HG02870 (cell line): ENCODE data around the gene RPA1.
"Not testable (repeated sequence)": the region's sequence is repeated elsewhere in the genome, so short reads cannot be mapped to it uniquely, and the experiment has no call there.

Experiments used
- ATAC-seq: cut with Tn5 transposase; IDR thresholded peaks from one replicate; pipeline ENCODE4 v1.9.1; 2021; ENCODE audit warnings: mild to moderate bottlenecking, moderate library complexity; ENCODE audit not compliant: unreplicated experiment

The RPA1 gene

GRCh38 chr17:1873418-1873817, 43.6 kb downstream of the RPA1 start:
- no peak for ATAC-seq

DNA sequence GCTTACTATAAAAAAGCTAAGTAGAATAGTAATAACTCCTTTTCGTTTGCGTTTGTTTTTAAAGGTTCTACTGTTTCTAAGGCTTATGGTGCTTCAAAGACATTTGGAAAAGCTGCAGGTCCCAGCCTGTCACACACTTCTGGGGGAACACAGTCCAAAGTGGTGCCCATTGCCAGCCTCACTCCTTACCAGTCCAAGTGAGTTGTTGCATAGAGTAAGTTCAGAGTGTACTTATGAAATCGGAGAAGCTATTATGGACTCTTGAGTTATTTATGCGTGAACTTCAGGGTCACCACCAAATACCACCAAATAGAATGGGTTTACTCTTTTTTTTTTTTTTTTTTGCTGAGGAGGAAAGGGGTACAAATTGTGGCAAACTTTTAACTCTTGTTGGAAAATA, 45.8 kb downstream of the RPA1 start:
- ATAC-seq: no peak

- no peak for ATAC-seq
Observed at GRCh38 chr17:1878419-1879121, 48.8 kb downstream of the RPA1 start.

- no peak for ATAC-seq
Observed at GRCh38 chr17:1880851-1881630, 51.2 kb downstream of the RPA1 start.

DNA sequence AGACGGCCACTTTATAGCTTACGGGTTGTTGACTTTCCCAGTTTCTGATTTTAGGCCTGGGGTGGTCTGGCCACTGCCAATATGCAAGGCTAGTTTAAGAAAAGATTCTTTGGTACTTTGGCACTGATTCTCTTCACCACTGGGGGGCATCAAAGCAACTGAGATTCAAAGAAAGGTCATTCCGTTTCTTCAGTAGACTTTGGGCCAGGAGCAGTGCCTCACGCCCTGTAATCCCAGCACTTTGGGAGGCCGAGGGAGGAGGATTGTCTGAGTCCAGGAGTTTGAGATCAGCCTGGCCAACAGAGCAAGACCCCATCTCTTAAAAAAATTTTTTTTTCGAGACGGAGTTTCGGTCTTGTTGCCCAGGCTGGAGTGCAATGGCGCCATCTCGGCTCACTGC, 53.0 kb downstream of the RPA1 start:
- no peak for ATAC-seq

- no peak for ATAC-seq
Observed at GRCh38 chr17:1883536-1883935, 53.7 kb downstream of the RPA1 start.

DNA sequence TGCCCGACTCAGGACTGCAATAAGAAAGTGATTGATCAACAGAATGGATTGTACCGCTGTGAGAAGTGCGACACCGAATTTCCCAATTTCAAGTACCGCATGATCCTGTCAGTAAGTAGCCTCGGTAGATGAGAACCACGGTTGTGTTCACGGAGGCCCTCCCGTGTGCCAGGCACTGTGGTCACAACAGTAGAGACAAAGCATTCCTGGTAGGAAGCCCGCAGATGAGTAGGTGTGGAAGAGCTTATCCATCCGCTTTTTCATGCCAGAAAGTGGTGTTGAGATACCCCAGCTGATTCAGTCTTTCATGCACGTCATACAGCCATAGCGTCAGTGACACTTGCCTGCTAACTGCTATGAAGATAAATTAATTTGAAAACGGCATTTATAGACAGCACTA, 58.9 kb downstream of the RPA1 start:
- no peak for ATAC-seq

DNA sequence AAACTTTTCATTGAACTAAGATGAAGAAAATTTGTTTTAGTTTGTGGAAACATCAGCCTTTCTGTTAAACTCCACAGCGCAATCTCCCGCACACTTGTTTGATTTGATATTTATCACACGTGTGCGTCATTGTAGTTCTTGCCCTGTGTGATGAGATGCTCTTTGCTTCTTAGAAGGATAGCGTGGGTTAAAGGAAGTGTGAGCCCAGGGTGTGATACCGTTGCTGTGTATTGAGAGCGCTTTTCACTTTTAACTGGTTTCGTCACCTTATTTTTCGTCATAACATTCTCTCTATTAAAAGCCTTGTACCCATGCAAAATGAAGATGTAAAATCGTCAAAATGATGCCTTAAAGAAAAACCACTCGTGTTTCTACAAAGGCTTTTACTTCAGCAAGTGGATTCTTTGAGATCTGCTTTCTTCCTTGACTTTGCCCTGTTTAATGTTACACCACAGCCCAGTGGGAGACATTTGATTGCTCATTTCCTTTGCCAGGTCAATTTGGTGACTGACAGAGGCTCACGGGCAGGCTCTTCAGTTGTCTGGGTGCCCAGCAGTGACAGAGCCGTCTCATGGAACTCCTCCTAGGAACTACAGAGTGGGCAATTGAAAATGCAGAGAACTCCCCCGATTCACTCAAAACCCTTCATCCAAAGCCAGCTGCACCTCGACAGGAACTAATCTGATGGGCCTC, 61.1 kb downstream of the RPA1 start:
- ATAC-seq: no peak

DNA sequence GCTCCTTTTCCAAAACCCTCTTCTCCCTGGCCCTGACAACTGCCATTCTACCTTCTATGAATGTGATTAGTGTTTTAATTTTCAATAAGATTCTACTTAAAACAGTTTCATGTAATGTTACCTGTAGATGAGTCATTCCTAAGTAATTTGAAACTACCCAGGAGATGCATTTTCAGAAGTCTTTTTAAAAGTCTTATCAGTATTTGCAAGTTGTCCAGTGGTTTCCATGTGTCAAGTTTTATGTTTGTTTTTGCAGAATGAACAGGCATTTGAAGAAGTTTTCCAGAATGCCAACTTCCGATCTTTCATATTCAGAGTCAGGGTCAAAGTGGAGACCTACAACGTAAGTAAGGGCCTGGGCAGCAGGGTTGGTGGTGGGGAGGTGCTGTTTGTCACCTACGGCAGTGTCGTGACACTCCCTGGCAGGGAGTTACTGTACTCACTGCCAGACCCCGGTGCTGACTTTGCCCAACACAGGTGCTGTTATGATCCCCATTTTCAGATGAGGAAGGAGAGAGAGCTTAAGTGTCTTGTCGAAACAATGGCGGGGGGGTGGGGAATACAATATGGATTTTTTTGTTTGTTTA, 65.0 kb downstream of the RPA1 start:
- ATAC-seq: no peak

- not testable (repeated sequence) for ATAC-seq
Observed at GRCh38 chr17:1895479-1895878, 65.7 kb downstream of the RPA1 start.

GRCh38 chr17:1896243-1897104, 66.7 kb downstream of the RPA1 start:
- ATAC-seq: peak; percentile 74

- ATAC-seq: no peak
Observed at GRCh38 chr17:1897105-1897656, 67.4 kb downstream of the RPA1 start.

GRCh38 chr17:1898332-1898731, 68.5 kb downstream of the RPA1 start:
- no peak for ATAC-seq

DNA sequence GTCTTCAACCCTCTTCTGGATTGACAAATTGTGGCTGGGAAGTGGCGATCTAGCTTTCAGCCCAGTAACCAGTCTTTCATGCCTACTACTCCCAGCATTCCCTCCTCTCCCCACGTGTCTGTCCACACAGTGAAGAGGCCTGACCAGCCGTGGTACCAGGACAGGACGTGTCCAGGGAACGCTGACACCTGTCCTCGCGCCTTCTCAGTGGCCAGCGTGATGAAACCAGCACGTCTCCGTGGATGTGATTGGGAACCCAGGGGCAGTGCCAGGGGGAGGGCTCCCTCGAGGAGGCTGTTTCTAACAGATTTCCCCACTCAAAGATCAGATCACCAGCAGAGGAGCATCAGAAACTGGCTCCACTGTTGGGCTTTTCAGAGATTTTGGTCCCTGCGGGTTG, 69.1 kb downstream of the RPA1 start:
- ATAC-seq: no peak

DNA sequence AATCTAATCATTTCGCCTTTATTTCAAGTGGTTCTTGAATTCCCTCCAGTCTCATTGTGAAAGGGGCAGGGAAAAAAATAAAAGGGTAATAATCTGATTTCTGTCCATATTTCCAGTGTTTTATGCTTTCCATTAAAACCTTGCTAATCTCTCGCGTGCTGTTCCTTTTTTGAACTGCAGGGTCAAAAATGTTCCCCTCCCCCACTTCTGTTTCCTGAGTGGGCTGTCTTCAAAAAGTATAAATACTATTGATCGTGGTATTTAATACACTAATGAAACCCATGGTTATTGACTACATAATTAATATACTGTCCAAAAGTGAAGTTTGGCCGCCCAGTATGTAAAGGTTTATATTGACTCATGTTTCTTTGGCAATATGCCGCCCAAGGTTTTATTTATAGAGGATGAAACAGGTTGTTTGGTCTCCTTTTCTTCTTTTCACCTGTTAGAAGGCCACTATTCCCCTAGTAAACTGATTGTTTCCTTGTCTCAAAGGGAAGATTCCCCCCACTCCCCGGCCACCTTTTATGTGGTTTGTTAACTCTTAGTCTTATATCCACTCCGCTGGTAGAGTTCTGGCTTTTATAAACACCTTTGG, 69.7 kb downstream of the RPA1 start:
- ATAC-seq: no peak

- no peak for ATAC-seq
Observed at GRCh38 chr17:1904273-1905182, 74.7 kb downstream of the RPA1 start.

- no peak for ATAC-seq
Observed at GRCh38 chr17:1905190-1905913, 75.5 kb downstream of the RPA1 start.

- no peak for ATAC-seq
Observed at GRCh38 chr17:1906662-1907101, 76.9 kb downstream of the RPA1 start.
